ENCODE data around the gene PAM16.
A peak's percentile ranks its signal among the peaks of the same experiment; 100 is the strongest.

Gene PAM16

DNA sequence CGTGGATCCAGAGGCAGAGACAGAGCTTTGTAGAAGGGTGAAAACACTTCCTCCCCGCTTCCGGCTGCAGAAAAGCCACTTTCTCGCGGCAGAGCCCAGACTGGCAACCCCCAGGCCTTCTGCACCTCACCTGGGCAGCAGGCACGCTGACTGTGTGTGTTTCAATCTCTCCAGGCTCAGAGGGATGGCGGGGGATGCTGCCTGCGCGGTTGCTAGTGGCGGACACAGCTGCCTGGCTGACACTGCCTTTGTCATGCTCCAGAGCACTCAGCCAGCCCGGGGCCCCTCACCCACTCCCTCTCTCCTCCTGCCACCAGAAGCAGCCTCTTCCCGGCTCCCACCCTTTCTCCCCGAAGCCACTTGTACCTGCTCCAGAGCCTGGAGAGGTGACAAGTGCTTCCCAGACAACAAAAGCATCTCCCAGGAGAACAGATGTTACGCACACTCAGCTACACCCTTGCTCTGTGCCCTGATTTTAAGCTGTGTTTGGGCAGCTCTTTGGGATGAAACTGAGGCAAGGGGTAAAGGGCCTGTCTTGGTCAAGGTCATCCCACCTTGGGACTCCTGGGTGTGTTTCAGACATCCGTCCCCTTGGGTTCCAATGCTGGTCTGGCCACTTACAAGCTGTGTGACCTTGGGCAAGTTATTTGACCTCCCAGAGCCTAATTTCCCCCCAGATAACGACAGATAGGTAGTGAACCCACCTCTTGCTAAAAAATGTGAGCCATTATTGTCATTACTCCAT lies 44.5 kb downstream of the PAM16 start:
- FAIRE-seq (no peak), DNase-seq (ENCODE audit: low spot score) (no peak)

DNA sequence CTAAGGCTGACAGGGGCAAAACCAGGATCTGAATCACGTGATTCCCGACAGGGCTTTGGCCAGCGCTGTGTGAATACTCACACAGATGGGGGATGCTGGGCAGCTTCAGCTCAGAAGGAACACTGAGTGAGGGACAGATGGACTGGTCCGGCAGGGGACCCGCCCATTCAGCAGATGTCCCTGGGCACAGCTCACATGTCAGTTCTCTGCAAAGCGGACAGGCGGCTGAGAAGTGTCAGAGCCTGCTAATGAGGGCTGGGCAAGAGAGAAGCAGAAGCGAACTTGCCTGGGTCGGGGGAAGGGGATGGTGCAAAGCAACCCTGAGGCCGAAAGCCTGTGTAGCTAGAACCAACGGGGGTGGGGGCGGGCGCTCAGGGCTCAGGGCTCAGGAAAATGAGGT lies 47.1 kb downstream of the PAM16 start:
- DNase-seq (ENCODE audit: low spot score) (no peak), FAIRE-seq (no peak)

DNA sequence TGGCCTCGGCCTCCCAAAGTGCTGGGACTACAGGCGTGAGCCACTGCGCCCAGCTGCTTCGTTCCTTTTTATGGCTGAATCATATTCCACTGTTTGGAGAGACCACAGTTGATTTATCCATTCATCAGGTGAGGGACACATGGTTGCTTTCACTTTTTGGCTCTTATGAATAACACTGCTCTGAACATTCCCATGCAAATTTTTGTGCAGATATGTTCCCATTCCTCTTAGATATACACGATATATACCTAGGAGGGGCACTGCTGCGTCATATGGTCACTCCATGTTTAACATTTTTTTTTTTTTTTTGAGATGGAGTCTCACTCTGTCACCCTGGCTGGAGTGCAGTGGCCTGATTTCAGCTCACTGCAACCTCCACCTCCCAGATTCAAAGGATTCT lies 49.2 kb downstream of the PAM16 start:
- DNase-seq (ENCODE audit: low spot score) (no peak), FAIRE-seq (no peak)

DNA sequence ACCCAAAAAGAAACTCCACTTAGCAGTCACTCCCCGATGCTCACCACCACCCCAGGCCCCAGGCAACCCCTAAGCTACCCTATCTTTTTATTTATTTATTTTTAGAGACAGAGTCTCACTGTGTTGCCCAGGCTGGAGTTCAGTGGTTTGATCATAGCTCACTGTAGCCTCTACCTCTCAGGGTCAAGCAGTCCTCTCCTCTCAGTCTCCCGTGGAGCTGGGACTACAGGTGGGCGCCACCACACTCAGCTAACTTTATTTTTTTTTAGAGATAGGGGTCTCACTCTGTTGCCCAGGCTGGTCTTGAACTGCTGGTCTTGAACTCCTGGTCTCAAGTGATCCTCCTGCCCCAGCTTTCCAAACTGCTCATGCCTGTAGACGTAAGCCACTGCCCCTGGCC lies 49.9 kb downstream of the PAM16 start:
- FAIRE-seq (no peak), DNase-seq (ENCODE audit: low spot score) (no peak)

DNA sequence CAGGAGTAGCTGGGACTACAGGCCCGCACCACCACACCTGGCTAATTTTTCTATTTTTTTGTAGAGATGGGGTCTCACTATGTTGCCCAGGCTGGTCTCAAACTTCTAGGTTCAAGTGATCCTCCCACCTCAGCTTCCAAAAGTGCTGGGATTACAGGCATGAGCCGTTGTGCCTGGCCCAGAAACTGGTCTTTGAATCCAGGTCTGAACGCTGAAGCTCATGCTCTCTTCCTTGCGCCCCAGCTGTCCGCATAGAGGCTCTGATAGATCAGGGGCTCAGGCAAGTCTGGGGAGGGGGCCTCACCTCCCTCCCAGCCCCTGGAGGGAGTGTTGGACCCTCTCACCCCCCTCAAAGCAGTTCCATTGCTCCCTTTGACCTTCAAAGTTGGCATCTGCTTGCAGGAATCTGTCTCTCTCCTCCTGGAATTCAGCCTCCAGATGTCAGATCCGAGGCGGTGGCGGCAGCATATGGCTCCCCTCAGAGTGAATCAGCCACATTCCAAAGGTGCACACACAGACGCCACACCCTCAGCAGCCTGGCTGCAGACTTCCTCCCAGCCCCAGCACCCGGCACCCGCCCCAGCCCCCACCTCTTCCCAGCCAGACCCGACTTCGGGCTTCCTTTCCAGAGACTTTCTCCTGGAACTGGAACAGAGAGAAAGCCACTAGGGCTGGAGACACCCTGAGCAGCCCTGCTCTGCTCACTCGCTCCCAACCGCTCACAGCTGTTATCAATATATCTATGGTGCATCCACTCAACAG lies 52.2 kb downstream of the PAM16 start:
- peak; percentile 98 for DNase-seq (ENCODE audit: low spot score)
- FAIRE-seq, result peak; percentile 86

DNA sequence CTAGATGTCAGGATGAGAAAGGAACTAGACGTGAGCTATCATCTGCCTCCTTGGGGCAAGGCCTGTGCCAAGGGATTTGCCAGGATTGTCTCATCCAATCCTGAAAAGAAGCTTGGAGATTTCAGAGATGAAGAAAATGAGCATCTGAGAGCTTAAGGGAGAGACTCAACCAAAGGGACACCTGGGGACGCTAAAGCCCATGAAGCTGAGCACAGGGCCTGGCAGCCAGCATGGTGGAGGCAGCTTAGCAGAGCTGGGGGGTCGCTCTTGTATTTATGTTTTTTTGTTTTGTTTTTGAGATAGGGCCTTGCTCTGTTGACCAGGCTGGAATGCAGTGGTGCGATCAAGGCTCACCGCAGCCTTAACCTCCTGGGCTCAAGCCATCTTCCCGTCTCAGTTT lies 53.6 kb downstream of the PAM16 start:
- FAIRE-seq, result no peak
- DNase-seq (ENCODE audit: low spot score), result no peak

DNA sequence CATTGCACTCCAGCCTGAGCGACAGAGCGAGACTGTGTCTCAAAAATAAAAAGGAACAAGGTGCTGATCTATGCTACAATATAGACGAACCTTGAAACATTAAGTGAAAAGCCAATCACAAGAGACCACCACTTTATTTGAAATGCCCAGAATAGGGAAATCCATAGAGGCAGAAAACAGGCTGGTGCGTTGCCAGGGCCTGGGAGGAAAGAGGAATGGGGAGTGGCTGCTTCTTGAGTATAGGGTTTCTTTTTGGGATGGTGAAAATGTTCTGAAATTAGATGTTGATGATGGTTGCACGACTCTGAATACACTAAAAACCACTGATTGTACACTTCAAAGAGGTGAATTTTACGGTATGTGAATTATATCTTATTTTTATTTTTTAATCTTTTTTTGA lies 55.5 kb downstream of the PAM16 start:
- no peak for DNase-seq (ENCODE audit: low spot score)
- no peak for FAIRE-seq

DNA sequence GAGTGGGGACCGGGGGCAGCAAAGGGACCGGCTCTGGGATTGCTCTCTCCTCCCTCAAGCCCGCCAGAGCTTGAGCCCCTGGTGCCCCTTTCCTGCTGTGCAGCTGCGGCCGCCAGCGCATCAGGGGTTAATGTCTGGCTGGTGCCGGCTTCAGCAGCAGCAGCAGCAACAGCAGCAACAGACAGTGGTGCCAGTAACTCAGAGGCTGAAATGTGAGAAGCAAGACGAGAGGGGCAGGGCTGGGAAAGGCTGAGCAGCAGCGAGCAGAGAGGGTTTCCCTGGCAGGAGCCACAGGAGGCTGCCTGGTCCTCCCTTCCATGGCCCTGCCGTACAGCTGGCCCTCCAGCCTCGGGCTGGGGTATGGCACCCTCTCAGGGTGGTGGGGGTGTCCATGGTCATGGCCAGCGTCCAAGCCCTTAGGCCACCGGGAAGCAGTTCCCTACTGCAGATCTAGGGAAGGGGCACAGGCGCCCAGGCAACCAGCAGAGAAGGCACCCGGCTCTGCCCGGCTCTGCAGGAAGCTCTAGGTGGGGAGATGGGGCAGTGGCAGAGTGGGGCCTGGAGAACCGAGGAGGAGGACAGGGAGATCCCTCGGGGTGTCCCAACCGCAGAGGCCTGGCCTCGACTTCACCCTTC lies 57.2 kb downstream of the PAM16 start:
- peak; percentile 95 for FAIRE-seq
- peak; percentile 77 for DNase-seq (ENCODE audit: low spot score)

DNA sequence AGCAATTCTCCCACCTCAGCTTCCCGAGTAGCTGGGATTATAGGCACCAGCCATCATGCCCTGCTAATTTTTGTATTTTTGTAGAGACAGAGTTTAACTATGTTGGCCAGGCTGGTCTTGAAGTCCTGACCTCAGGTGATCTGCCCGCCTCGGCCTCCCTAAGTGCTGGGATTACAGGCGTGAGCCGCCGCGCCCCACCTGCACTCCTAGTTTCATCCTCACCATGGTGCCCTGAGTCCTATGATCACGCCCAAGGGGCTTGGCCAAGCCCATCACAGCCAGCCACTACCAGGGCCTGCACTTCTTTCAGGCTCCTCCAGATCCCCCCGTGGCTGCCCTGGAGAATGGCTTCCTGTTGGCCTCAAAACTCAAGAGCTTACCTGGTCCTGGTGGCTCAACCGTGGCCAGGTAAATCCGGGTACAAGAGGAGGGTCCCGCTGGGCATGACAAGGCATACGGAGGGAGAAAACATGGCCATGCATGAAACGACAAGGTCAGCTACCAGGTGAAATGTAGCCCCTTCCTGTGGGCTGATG lies 57.9 kb downstream of the PAM16 start:
- peak; percentile 50 for FAIRE-seq
- no peak for DNase-seq (ENCODE audit: low spot score)

DNA sequence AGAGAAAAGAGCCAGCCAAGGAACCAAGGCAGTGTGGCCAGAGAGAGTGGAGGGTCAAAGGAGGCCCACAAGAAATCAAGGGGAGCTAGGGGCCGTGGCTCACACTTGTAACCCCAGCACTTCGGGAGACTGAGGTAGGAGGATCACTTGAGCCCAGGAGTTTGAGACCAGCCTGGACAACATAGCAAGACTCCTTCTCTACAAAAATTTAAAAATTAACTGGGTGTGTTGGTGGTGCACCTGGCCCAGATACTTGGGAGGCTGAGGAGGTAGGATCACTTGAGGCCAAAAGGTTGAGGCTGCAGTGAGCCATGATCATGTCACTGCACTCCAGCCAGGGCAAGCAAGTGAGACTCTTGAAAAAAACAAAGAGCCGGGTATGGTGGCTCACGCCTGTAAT lies 59.4 kb downstream of the PAM16 start:
- DNase-seq (ENCODE audit: low spot score) (no peak), FAIRE-seq (no peak)

All from urothelium cell line (cell line).